Measurements from ENCODE around the gene PGC. TPM values are rescaled to one million over a fixed set of nuclear protein-coding genes. Genes with fewer than 3 reads are reported as not detected.
A peak's percentile ranks its signal among the peaks of the same experiment; 100 is the strongest.

Gene PGC
- total and polyA plus RNA-seq, 2 of the 8 experiments (the other 6 are each of a cell fraction or from before 2014, with no cell fraction given), result 0.09 TPM; not detected in 1

- H3K9me3 ChIP-seq (ENCODE audit: insufficient read depth in 2 of 2, low read depth in 1 of 2, low read length in 1 of 2), result no peaks in the 10 kb centered on the region
- peaks cover 12 to 42% (median 27%) of the 10 kb centered on the region in 4 experiments for H3K4me1 ChIP-seq (replicated peaks in 1 of 4; ENCODE audit: control insufficient read depth in 3 of 4, insufficient read depth in 4 of 4, low read length in 3 of 4)
- H3K4me3 ChIP-seq (ENCODE audit: extremely low read depth in 1 of 4, insufficient read depth in 2 of 4, low read depth in 3 of 4, low read length in 4 of 4), result no peak overlapping the region
- H3K79me1 ChIP-seq (ENCODE audit: low read depth, low read length), result no peaks in the 10 kb centered on the region
- 86% methylated on average over 7 of the region's 7 CpGs; no CpG with 5 or more reads in 1 of the 2 experiments for WGBS, 2 experiments (ENCODE audit: extremely low coverage in 1 of 2, insufficient coverage in 1 of 2, insufficient read length in 1 of 2, insufficient replicate concordance in 2 of 2, low coverage in 1 of 2, low lambda C conversion rate in 2 of 2, missing lambda C conversion rate in 1 of 2)
- FAIRE-seq, result no peak
- H4K8ac ChIP-seq (ENCODE audit: extremely low read depth, insufficient read depth, low read length), result no peak overlapping the region
- peaks cover 0 to 8% (median 5%) of the 10 kb centered on the region in 4 experiments; a peak in 3 of 7 replicates for H3K27me3 ChIP-seq (replicated peaks in 1 of 4; ENCODE audit: control insufficient read depth in 3 of 4, extremely low read depth in 1 of 4, insufficient read depth in 3 of 4, low read length in 3 of 4)
- no peaks in the 10 kb centered on the region for H3K36me3 ChIP-seq (ENCODE audit: control insufficient read depth in 2 of 4, insufficient read depth in 4 of 4, low read length in 3 of 4)
- H3K4ac ChIP-seq (replicated peaks; ENCODE audit: insufficient read length, low read depth, low read length), result no peak overlapping the region
- H2BK120ac ChIP-seq (replicated peaks; ENCODE audit: low read depth, low read length), result no peak overlapping the region
- H3K18ac ChIP-seq (ENCODE audit: extremely low read depth, low read length), result no peak overlapping the region; the same call in 1 of the 2 replicates
- no peak overlapping the region for H4K91ac ChIP-seq (replicated peaks; ENCODE audit: insufficient read length, low read length)
- H3K56ac ChIP-seq (replicated peaks; ENCODE audit: insufficient read length, low read depth, low read length), result no peak overlapping the region
- peaks cover 9% of the 10 kb centered on the region; the same call in 1 of the 2 replicates for H3K23me2 ChIP-seq (ENCODE audit: low read depth, low read length)
- H2AK5ac ChIP-seq (ENCODE audit: low read depth, low read length), result 0 out of 2 replicates have a peak overlapping the region, but pooled peaks have one; percentile 43
- H3K9ac ChIP-seq (replicated peaks in 1 of 4; ENCODE audit: extremely low read depth in 1 of 4, low read depth in 3 of 4, low read length in 3 of 4), result no peak overlapping the region
- no peak overlapping the region for H2BK20ac ChIP-seq (ENCODE audit: low read length)
- no peak overlapping the region for H3K27ac ChIP-seq (ENCODE audit: low read depth, low read length)
- no peak overlapping the region for H2AFZ ChIP-seq (ENCODE audit: low read length)
- ChIA-PET CTCF (ENCODE audit: partially characterized antibody) (interaction anchor here (1.0 to 3.0 kb wide), 3 partner anchors 26 to 127 kb away, joined by 3 to 15 read pairs (median 6); partner anchors contain the start of gene TOMM6), POLR2A (ENCODE audit: partially characterized antibody) (no interaction called here)
- H3K4me2 ChIP-seq (ENCODE audit: insufficient read depth in 1 of 2, low read depth in 2 of 2, low read length in 2 of 2), result no peak overlapping the region
- H3K14ac ChIP-seq (ENCODE audit: insufficient read length), result no peak overlapping the region
- 0 out of 2 replicates have a peak overlapping the region, but pooled peaks have one; percentile 5 for H2BK12ac ChIP-seq (ENCODE audit: low read depth, low read length)
- H4K5ac ChIP-seq (ENCODE audit: insufficient read length, low read depth, low read length), result no peak overlapping the region
- H3K23ac ChIP-seq (ENCODE audit: insufficient read length), result no peak overlapping the region
- H2BK5ac ChIP-seq (ENCODE audit: low read depth, low read length), result no peak overlapping the region
- TF ChIP-seq, protein P1, sequence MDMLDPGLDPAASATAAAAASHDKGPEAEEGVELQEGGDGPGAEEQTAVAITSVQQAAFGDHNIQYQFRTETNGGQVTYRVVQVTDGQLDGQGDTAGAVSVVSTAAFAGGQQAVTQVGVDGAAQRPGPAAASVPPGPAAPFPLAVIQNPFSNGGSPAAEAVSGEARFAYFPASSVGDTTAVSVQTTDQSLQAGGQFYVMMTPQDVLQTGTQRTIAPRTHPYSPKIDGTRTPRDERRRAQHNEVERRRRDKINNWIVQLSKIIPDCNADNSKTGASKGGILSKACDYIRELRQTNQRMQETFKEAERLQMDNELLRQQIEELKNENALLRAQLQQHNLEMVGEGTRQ (IDR thresholded peaks at IDR 0.05; ENCODE audit: low read length), result no peak
- TF ChIP-seq CBX8 (IDR thresholded peaks at IDR 0.05; ENCODE audit: borderline replicate concordance, low read depth, low read length) (no peak), SAP30 (IDR thresholded peaks at IDR 0.05; ENCODE audit: insufficient read depth, insufficient replicate concordance, low read length) (no peak), EZH2 (IDR thresholded peaks at IDR 0.05; ENCODE audit: low read depth, low read length, severe bottlenecking) (no peak), GTF2F1 (IDR thresholded peaks at IDR 0.05; ENCODE audit: borderline replicate concordance, low read depth, low read length) (no peak), RXRA (IDR thresholded peaks at IDR 0.05; ENCODE audit: insufficient read depth, low read depth, low read length) (no peak), ASH2L (IDR thresholded peaks at IDR 0.05; ENCODE audit: low read length) (no peak), SP2 (IDR thresholded peaks at IDR 0.05; ENCODE audit: low read length) (no peak), KDM1A (IDR thresholded peaks at IDR 0.05; ENCODE audit: borderline replicate concordance, low read length) (no peak)
- H4K20me1 ChIP-seq (replicated peaks in 1 of 2; ENCODE audit: control insufficient read depth in 1 of 2, insufficient read depth in 2 of 2, low read length in 2 of 2), result peaks cover 0 to 2% of the 10 kb centered on the region in 2 experiments
- DNase-seq (ENCODE audit: low read depth in 1 of 2, low spot score in 2 of 2), result no peak
- H2BK15ac ChIP-seq (ENCODE audit: low read length), result no peak overlapping the region
- H3K79me2 ChIP-seq (ENCODE audit: control insufficient read depth in 1 of 2, insufficient read depth in 2 of 2, low read length in 2 of 2), result no peaks in the 10 kb centered on the region
Measured at GRCh38 chr6:41731561-41732086, 15.6 kb downstream of the PGC start.

All from H1 (cell line).